CD4-positive, alpha-beta memory T cell (primary cell): ENCODE results near the gene NDUFS4. TPM values are rescaled to one million over a fixed set of nuclear protein-coding genes. Genes with fewer than 3 reads are reported as not detected.
"Not testable (repeated sequence)": the region's sequence is repeated elsewhere in the genome, so short reads cannot be mapped to it uniquely, and the experiment has no call there.

Experiments used
- CTCF ChIA-PET: fragments of 350-600 bp; sonication (Branson Sonifier 250); formaldehyde crosslinking; loops from one replicate; lab custom pipeline; 2021; ENCODE audit warnings: inconsistent platforms; ENCODE audit not compliant: partially characterized antibody; lab: Charles Lee
- POLR2A ChIA-PET: fragments of 350-600 bp; sonication (Branson Sonifier 250); formaldehyde crosslinking; loops from one replicate; lab custom pipeline; 2021; ENCODE audit not compliant: partially characterized antibody; lab: Charles Lee
- DNase-seq, 5 donors: peaks; one replicate each; pipeline versions ENCODE4 v3.0.0 to v3.0.0-alpha.2; 2020 to 2022; ENCODE audit warnings: mixed read lengths in 1 of 5
- H3K27ac ChIP-seq: one replicate; pipeline ENCODE4 v1.7.0; 2013; ENCODE audit warnings: low read depth, low read length
- H3K27me3 ChIP-seq: 2 replicates; pipeline ENCODE4 v1.7.0; 2013; ENCODE audit warnings: mild to moderate bottlenecking, low read length, moderate library complexity; ENCODE audit not compliant: insufficient read depth
- H3K36me3 ChIP-seq: 2 replicates; pipeline ENCODE4 v1.7.0; 2013; ENCODE audit warnings: mild to moderate bottlenecking, low read length, moderate library complexity; ENCODE audit not compliant: insufficient read depth
- H3K4me1 ChIP-seq: 2 replicates; pipeline ENCODE4 v1.7.0; 2013; ENCODE audit warnings: mild to moderate bottlenecking, low read length, moderate library complexity; ENCODE audit not compliant: insufficient read depth
- H3K4me3 ChIP-seq, 2 donors: one replicate each; pipeline ENCODE4 v1.7.0; 2013; ENCODE audit warnings: low read length in 2 of 2, mild to moderate bottlenecking in 1 of 2
- H3K9me3 ChIP-seq, 2 donors: one replicate each; pipeline ENCODE4 v1.7.0; 2013; ENCODE audit warnings: low read length in 2 of 2, control low read depth in 1 of 2; ENCODE audit not compliant: control insufficient read depth in 1 of 2
- H3K27ac Mint-ChIP-seq, 7 donors: one replicate each; pipeline ENCODE4 v1.8.0; 2020 to 2021; ENCODE audit warnings: mixed read lengths in 7 of 7, mild to moderate bottlenecking in 6 of 7, inconsistent platforms in 3 of 7, moderate library complexity in 3 of 7
- H3K27me3 Mint-ChIP-seq, 2 donors: one replicate each; pipeline ENCODE4 v1.8.0; 2020 to 2021; ENCODE audit warnings: mixed read lengths in 2 of 2
- H3K36me3 Mint-ChIP-seq, 2 donors: one replicate each; pipeline ENCODE4 v1.8.0; 2020 to 2021; ENCODE audit warnings: mixed read lengths in 2 of 2, inconsistent platforms in 1 of 2, mild to moderate bottlenecking in 1 of 2
- H3K4me1 Mint-ChIP-seq, 4 donors: one replicate each; pipeline ENCODE4 v1.8.0; 2020 to 2021; ENCODE audit warnings: mixed read lengths in 4 of 4, mild to moderate bottlenecking in 1 of 4
- H3K4me3 Mint-ChIP-seq, 8 donors: one replicate each; pipeline ENCODE4 v1.8.0; 2020 to 2021; ENCODE audit warnings: mixed read lengths in 8 of 8, mild to moderate bottlenecking in 7 of 8, moderate library complexity in 6 of 8, inconsistent platforms in 3 of 8
- H3K9me3 Mint-ChIP-seq, 8 donors: one replicate each; pipeline ENCODE4 v1.8.0; 2020 to 2021; ENCODE audit warnings: mixed read lengths in 8 of 8, mild to moderate bottlenecking in 5 of 8, inconsistent platforms in 3 of 8, moderate library complexity in 1 of 8
- intact Hi-C: fragments of 100-400 bp; cut with micrococcal nuclease; formaldehyde crosslinking; loops from one replicate; pipeline ENCODE4 v1.15.1; 2023
- polyA plus RNA-seq, 2 donors: library from polyadenylated mRNA; unstranded; fragments of 300-500 nt; fragmentation: Illumina TruSeq; gene quantifications; one replicate each; pipeline ENCODE4 v1.2.3, GENCODE V29; 2021
- total RNA-seq, 2 experiments: library from RNA; stranded (reverse); gene quantifications; one replicate each; pipeline ENCODE4 v1.2.3, GENCODE V29; 2021

The NDUFS4 gene
- total and polyA plus RNA-seq, 4 experiments from 2014 or later = 23.6 to 113 (median 64.5) TPM

GRCh38 chr5:53607886-53608285 lies 47.4 kb downstream of the NDUFS4 start:
- ChIA-PET POLR2A (no interaction called here), CTCF (no interaction called here)
- no peaks in the 10 kb centered on the region for H3K9me3 ChIP-seq
- Mint-ChIP-seq H3K27ac (no peak overlapping the region), H3K4me1 (peaks cover 10 to 18% (median 15%) of the 10 kb centered on the region in 4 donors), H3K27me3 (no peaks in the 10 kb centered on the region), H3K4me3 (no peak overlapping the region), H3K9me3 (no peaks in the 10 kb centered on the region), H3K36me3 (peaks cover 58% of the 10 kb centered on the region in 2 donors)
- H3K27me3 ChIP-seq = no peaks in the 10 kb centered on the region
- no peak overlapping the region for H3K27ac ChIP-seq
- peaks cover 5% of the 10 kb centered on the region for H3K36me3 ChIP-seq
- no peak for DNase-seq
- no peak overlapping the region for H3K4me3 ChIP-seq
- intact Hi-C loops = no loop called here
- no peaks in the 10 kb centered on the region for H3K4me1 ChIP-seq

GRCh38 chr5:53608897-53609296 lies 48.5 kb downstream of the NDUFS4 start:
- H3K36me3 ChIP-seq, H3K4me3 ChIP-seq, H3K27ac ChIP-seq, intact Hi-C loops, H3K4me1 ChIP-seq, H3K4me3 Mint-ChIP-seq, H3K27me3 ChIP-seq, DNase-seq, H3K9me3 ChIP-seq, POLR2A ChIA-PET, H3K27me3 Mint-ChIP-seq, H3K9me3 Mint-ChIP-seq: not testable (repeated sequence)
- Mint-ChIP-seq H3K4me1 (peaks cover 12 to 19% (median 18%) of the 10 kb centered on the region in 4 donors), H3K36me3 (peaks cover 55 to 58% of the 10 kb centered on the region in 2 donors), H3K27ac (peak overlapping the region in 1 of 7 donors; percentile 34)
- CTCF ChIA-PET = interaction anchor here (0.6 kb wide), 1 partner anchor 128 kb away, joined by 3 read pairs; no protein-coding TSS in a partner anchor

- no peaks in the 10 kb centered on the region for H3K27me3 ChIP-seq
- H3K9me3 Mint-ChIP-seq = peaks cover 0 to 3% (median 0%) of the 10 kb centered on the region in 8 donors
- no peaks in the 10 kb centered on the region for H3K9me3 ChIP-seq
- CTCF ChIA-PET = no interaction called here
- H3K27ac ChIP-seq = no peak overlapping the region
- intact Hi-C loops = no loop called here
- DNase-seq = no peak
- H3K36me3 Mint-ChIP-seq = peaks cover 31 to 42% of the 10 kb centered on the region in 2 donors
- H3K27ac Mint-ChIP-seq = no peak overlapping the region
- peaks cover 10 to 24% (median 20%) of the 10 kb centered on the region in 4 donors for H3K4me1 Mint-ChIP-seq
- H3K36me3 ChIP-seq = no peaks in the 10 kb centered on the region
- H3K27me3 Mint-ChIP-seq = no peaks in the 10 kb centered on the region
- no peak overlapping the region for H3K4me3 Mint-ChIP-seq
- H3K4me1 ChIP-seq = no peaks in the 10 kb centered on the region
- POLR2A ChIA-PET = no interaction called here
- no peak overlapping the region for H3K4me3 ChIP-seq
These were observed 52.6 kb downstream of the NDUFS4 start for GRCh38 chr5:53613061-53613460.

GRCh38 chr5:53613536-53613935 lies 53.1 kb downstream of the NDUFS4 start:
- intact Hi-C loops = no loop called here
- Mint-ChIP-seq H3K27me3 (no peaks in the 10 kb centered on the region), H3K9me3 (peaks cover 0 to 3% (median 0%) of the 10 kb centered on the region in 8 donors), H3K4me3 (no peak overlapping the region), H3K4me1 (peaks cover 10 to 24% (median 20%) of the 10 kb centered on the region in 4 donors), H3K36me3 (peaks cover 31 to 38% of the 10 kb centered on the region in 2 donors), H3K27ac (no peak overlapping the region)
- Histone ChIP-seq H3K4me3 (no peak overlapping the region), H3K9me3 (no peaks in the 10 kb centered on the region), H3K4me1 (no peaks in the 10 kb centered on the region), H3K27me3 (no peaks in the 10 kb centered on the region), H3K27ac (no peak overlapping the region), H3K36me3 (no peaks in the 10 kb centered on the region)
- DNase-seq = no peak
- ChIA-PET POLR2A (no interaction called here), CTCF (no interaction called here)

GRCh38 chr5:53614376-53614885 lies 54.0 kb downstream of the NDUFS4 start:
- Histone ChIP-seq H3K27ac (no peak overlapping the region), H3K9me3 (no peaks in the 10 kb centered on the region), H3K4me3 (no peak overlapping the region), H3K27me3 (no peaks in the 10 kb centered on the region), H3K4me1 (no peaks in the 10 kb centered on the region), H3K36me3 (no peaks in the 10 kb centered on the region)
- Mint-ChIP-seq H3K9me3 (peaks cover 0 to 3% (median 0%) of the 10 kb centered on the region in 8 donors), H3K27ac (no peak overlapping the region), H3K36me3 (peaks cover 24 to 30% of the 10 kb centered on the region in 2 donors), H3K4me3 (no peak overlapping the region), H3K27me3 (no peaks in the 10 kb centered on the region), H3K4me1 (peaks cover 4 to 16% (median 12%) of the 10 kb centered on the region in 4 donors)
- intact Hi-C loops = no loop called here
- ChIA-PET POLR2A (no interaction called here), CTCF (no interaction called here)
- no peak for DNase-seq

GRCh38 chr5:53616939-53617549 lies 56.6 kb downstream of the NDUFS4 start:
- H3K36me3 Mint-ChIP-seq = peaks cover 17 to 24% of the 10 kb centered on the region in 2 donors
- peaks cover 0 to 5% (median 0%) of the 10 kb centered on the region in 8 donors for H3K9me3 Mint-ChIP-seq
- Histone ChIP-seq H3K4me1 (no peaks in the 10 kb centered on the region), H3K36me3 (no peaks in the 10 kb centered on the region), H3K27ac (no peak overlapping the region), H3K9me3 (no peaks in the 10 kb centered on the region), H3K4me3 (no peak overlapping the region), H3K27me3 (no peaks in the 10 kb centered on the region)
- peaks cover 0 to 10% (median 4%) of the 10 kb centered on the region in 4 donors for H3K4me1 Mint-ChIP-seq
- ChIA-PET POLR2A (no interaction called here), CTCF (no interaction called here)
- DNase-seq = no peak
- no peak overlapping the region for H3K27ac Mint-ChIP-seq
- intact Hi-C loops = no loop called here
- H3K27me3 Mint-ChIP-seq = no peaks in the 10 kb centered on the region
- no peak overlapping the region for H3K4me3 Mint-ChIP-seq

- Mint-ChIP-seq H3K4me3 (no peak overlapping the region), H3K4me1 (peaks cover 22 to 45% (median 40%) of the 10 kb centered on the region in 4 donors)
- POLR2A ChIA-PET = interaction anchor here (0.5 kb wide), 1 partner anchor 955 kb away, joined by 3 read pairs; no protein-coding TSS in a partner anchor
These were observed 70.8 kb downstream of the NDUFS4 start for GRCh38 chr5:53631251-53631650.

More at GRCh38 chr5:53631251-53631650, 70.8 kb downstream of the NDUFS4 start:
- Mint-ChIP-seq H3K27ac (no peak overlapping the region), H3K36me3 (peaks cover 52 to 56% of the 10 kb centered on the region in 2 donors), H3K9me3 (peaks cover 0 to 11% (median 1%) of the 10 kb centered on the region in 8 donors), H3K27me3 (no peaks in the 10 kb centered on the region)
- CTCF ChIA-PET = no interaction called here
- H3K4me3 ChIP-seq = no peak overlapping the region
- no peaks in the 10 kb centered on the region for H3K4me1 ChIP-seq
- H3K9me3 ChIP-seq = no peaks in the 10 kb centered on the region
- H3K27ac ChIP-seq = no peak overlapping the region
- intact Hi-C loops = no loop called here
- no peaks in the 10 kb centered on the region for H3K36me3 ChIP-seq
- no peak for DNase-seq
- no peaks in the 10 kb centered on the region for H3K27me3 ChIP-seq
